Activated CD8-positive, alpha-beta memory T cell treated with anti-CD3 and anti-CD28 coated beads for 36 hours (primary cell): Measurements from ENCODE around the gene EXT2. TPM values are rescaled to one million over a fixed set of nuclear protein-coding genes. Genes with fewer than 3 reads are reported as not detected.

ENCODE experiments used
- CTCF ChIA-PET: fragments of 350-600 bp; sonication (Branson Sonifier 250); formaldehyde crosslinking; loops from one replicate; lab custom pipeline; 2021; ENCODE audit warnings: antibody characterized with exemption; lab: Charles Lee
- POLR2A ChIA-PET: fragments of 350-600 bp; sonication (Branson Sonifier 250); formaldehyde crosslinking; loops from one replicate; lab custom pipeline; 2021; ENCODE audit warnings: antibody characterized with exemption; lab: Charles Lee
- total RNA-seq, 2 experiments: library from RNA; stranded (reverse); gene quantifications; one replicate each; pipeline ENCODE4 v1.2.3, GENCODE V29; 2021

Gene EXT2
- total RNA-seq, 2 experiments from 2014 or later: 32.4 to 35.2 TPM

GRCh38 chr11:44116234-44116830 is 20.9 kb downstream of the EXT2 start:
- ChIA-PET CTCF (no interaction called here), POLR2A (no interaction called here)

- ChIA-PET CTCF (interaction anchor here (1.2 kb wide), 1 partner anchor 10 kb away, joined by 3 read pairs; no protein-coding TSS in a partner anchor), POLR2A (no interaction called here)
These were observed 24.7 kb downstream of the EXT2 start for GRCh38 chr11:44120169-44120568.

GRCh38 chr11:44125598-44125997 is 30.1 kb downstream of the EXT2 start:
- CTCF ChIA-PET: no interaction called here

GRCh38 chr11:44126304-44126703 is 30.8 kb downstream of the EXT2 start:
- ChIA-PET POLR2A (no interaction called here), CTCF (no interaction called here)

More at GRCh38 chr11:44125598-44125997, 30.1 kb downstream of the EXT2 start:
- POLR2A ChIA-PET: no interaction called here

- CTCF ChIA-PET: no interaction called here
- POLR2A ChIA-PET: no interaction called here
These were observed 31.7 kb downstream of the EXT2 start for GRCh38 chr11:44127130-44127529.

GRCh38 chr11:44128729-44129128 is 33.3 kb downstream of the EXT2 start:
- CTCF ChIA-PET: no interaction called here

GRCh38 chr11:44130751-44131150 is 35.3 kb downstream of the EXT2 start:
- POLR2A ChIA-PET: no interaction called here
- CTCF ChIA-PET: no interaction called here

More at GRCh38 chr11:44128729-44129128, 33.3 kb downstream of the EXT2 start:
- POLR2A ChIA-PET: no interaction called here

- ChIA-PET CTCF (interaction anchor here (1.0 to 1.7 kb wide), 4 partner anchors 13 to 39 kb away, joined by 3 to 4 read pairs (median 3); partner anchors contain the start of gene EXT2), POLR2A (no interaction called here)
These were observed 38.0 kb downstream of the EXT2 start for GRCh38 chr11:44133335-44133946.

- POLR2A ChIA-PET: no interaction called here
These were observed 39.1 kb downstream of the EXT2 start for GRCh38 chr11:44134625-44135024.

GRCh38 chr11:44136176-44136945 is 40.9 kb downstream of the EXT2 start:
- POLR2A ChIA-PET: no interaction called here
- CTCF ChIA-PET: interaction anchor here (1.1 kb wide), 1 partner anchor 42 kb away, joined by 3 read pairs; the partner anchor contains the start of gene EXT2

More at GRCh38 chr11:44134625-44135024, 39.1 kb downstream of the EXT2 start:
- CTCF ChIA-PET: interaction anchor here (1.7 kb wide), 1 partner anchor 15 kb away, joined by 4 read pairs; no protein-coding TSS in a partner anchor

- POLR2A ChIA-PET: no interaction called here
- CTCF ChIA-PET: interaction anchor here (1.1 kb wide), 1 partner anchor 42 kb away, joined by 3 read pairs; the partner anchor contains the start of gene EXT2
These were observed 41.6 kb downstream of the EXT2 start for GRCh38 chr11:44137057-44137456.

GRCh38 chr11:44138286-44138685 is 42.8 kb downstream of the EXT2 start:
- ChIA-PET POLR2A (no interaction called here), CTCF (interaction anchor here (1.1 kb wide), 1 partner anchor 31 kb away, joined by 3 read pairs; no protein-coding TSS in a partner anchor)

GRCh38 chr11:44138980-44139379 is 43.5 kb downstream of the EXT2 start:
- POLR2A ChIA-PET: no interaction called here
- CTCF ChIA-PET: no interaction called here

- ChIA-PET CTCF (no interaction called here), POLR2A (no interaction called here)
These were observed 44.3 kb downstream of the EXT2 start for GRCh38 chr11:44139565-44140330.

GRCh38 chr11:44140372-44140771 is 44.9 kb downstream of the EXT2 start:
- ChIA-PET POLR2A (no interaction called here), CTCF (no interaction called here)

- CTCF ChIA-PET: no interaction called here
- POLR2A ChIA-PET: no interaction called here
These were observed 45.3 kb downstream of the EXT2 start for GRCh38 chr11:44140805-44141204.

- CTCF ChIA-PET: no interaction called here
- POLR2A ChIA-PET: no interaction called here
These were observed 48.8 kb downstream of the EXT2 start for GRCh38 chr11:44143987-44144909.
